ENCODE measurements around the gene IGF1R.

IGF1R gene

GRCh38 chr15:98663606-98664005, 15.3 kb downstream of the IGF1R start:
- no peak for TF ChIP-seq CTCF (IDR thresholded peaks at IDR 0.05; ENCODE audit: insufficient read depth, low read depth, low read length, missing control alignments)
- no peak for DNase-seq (ENCODE audit: low read depth)
- H3K4me3 ChIP-seq (ENCODE audit: low read depth, low read length): no peak overlapping the region

GRCh38 chr15:98666441-98666840, 18.1 kb downstream of the IGF1R start:
- TF ChIP-seq CTCF (IDR thresholded peaks at IDR 0.05; ENCODE audit: insufficient read depth, low read depth, low read length, missing control alignments): no peak
- DNase-seq (ENCODE audit: low read depth): no peak
- H3K4me3 ChIP-seq (ENCODE audit: low read depth, low read length): no peak overlapping the region

- H3K4me3 ChIP-seq (ENCODE audit: low read depth, low read length): no peak overlapping the region
- no peak for TF ChIP-seq CTCF (IDR thresholded peaks at IDR 0.05; ENCODE audit: insufficient read depth, low read depth, low read length, missing control alignments)
- DNase-seq (ENCODE audit: low read depth): no peak
Observed at GRCh38 chr15:98666841-98667240, 18.5 kb downstream of the IGF1R start.

GRCh38 chr15:98667521-98668179, 19.3 kb downstream of the IGF1R start:
- H3K4me3 ChIP-seq (ENCODE audit: low read depth, low read length): no peak overlapping the region
- peak; percentile 16 for DNase-seq (ENCODE audit: low read depth)
- TF ChIP-seq CTCF (IDR thresholded peaks at IDR 0.05; ENCODE audit: insufficient read depth, low read depth, low read length, missing control alignments): no peak

- DNase-seq (ENCODE audit: low read depth): peak; percentile 88
- H3K4me3 ChIP-seq (ENCODE audit: low read depth, low read length): peak overlapping the region; percentile 30; the same call in 1 of the 2 replicates
- no peak for TF ChIP-seq CTCF (IDR thresholded peaks at IDR 0.05; ENCODE audit: insufficient read depth, low read depth, low read length, missing control alignments)
Observed at GRCh38 chr15:98668566-98669308, 20.4 kb downstream of the IGF1R start.

- TF ChIP-seq CTCF (IDR thresholded peaks at IDR 0.05; ENCODE audit: insufficient read depth, low read depth, low read length, missing control alignments): no peak
- DNase-seq (ENCODE audit: low read depth): no peak
- H3K4me3 ChIP-seq (ENCODE audit: low read depth, low read length): 0 out of 2 replicates have a peak overlapping the region, but pooled peaks have one; percentile 30
Observed at GRCh38 chr15:98669638-98670037, 21.3 kb downstream of the IGF1R start.

All from GM12865 (cell line).